Duodenal mucosa (tissue), 2 donors: Measurements from ENCODE around the gene MCHR1.

ENCODE experiments used
- H3K27ac ChIP-seq: one replicate; pipeline ENCODE4 v1.7.0; 2013; ENCODE audit warnings: low read depth, low read length
- H3K27me3 ChIP-seq, 2 donors: one replicate each; pipeline ENCODE4 v1.7.0; 2013; ENCODE audit warnings: low read length in 2 of 2, control low read depth in 1 of 2; ENCODE audit not compliant: insufficient read depth in 2 of 2, control insufficient read depth in 1 of 2
- H3K36me3 ChIP-seq, 2 donors: one replicate each; pipeline ENCODE4 v1.7.0; 2013; ENCODE audit warnings: low read length in 2 of 2, control low read depth in 1 of 2; ENCODE audit not compliant: insufficient read depth in 2 of 2, control insufficient read depth in 1 of 2
- H3K4me1 ChIP-seq, 2 donors: one replicate each; pipeline ENCODE4 v1.7.0; 2013; ENCODE audit warnings: low read length in 2 of 2, control low read depth in 1 of 2; ENCODE audit not compliant: insufficient read depth in 2 of 2, control insufficient read depth in 1 of 2
- H3K4me3 ChIP-seq, 2 donors: one replicate each; pipeline ENCODE4 v1.7.0; 2013; ENCODE audit warnings: low read length in 2 of 2, low read depth in 1 of 2
- H3K9ac ChIP-seq, 2 donors: one replicate each; pipeline ENCODE4 v1.7.0; 2013; ENCODE audit warnings: low read length in 2 of 2, low read depth in 1 of 2
- H3K9me3 ChIP-seq, 2 donors: one replicate each; pipeline ENCODE4 v1.7.0; 2013; ENCODE audit warnings: low read length in 2 of 2, control low read depth in 1 of 2; ENCODE audit not compliant: control insufficient read depth in 1 of 2

The MCHR1 gene

GRCh38 chr22:40687706-40688105 lies 8.4 kb downstream of the MCHR1 start:
- Histone ChIP-seq H3K9ac (no peak overlapping the region), H3K27me3 (no peaks in the 10 kb centered on the region), H3K9me3 (no peaks in the 10 kb centered on the region), H3K4me1 (no peaks in the 10 kb centered on the region), H3K27ac (no peak overlapping the region), H3K36me3 (no peaks in the 10 kb centered on the region), H3K4me3 (no peak overlapping the region)

- Histone ChIP-seq H3K27me3 (no peaks in the 10 kb centered on the region), H3K27ac (no peak overlapping the region), H3K4me1 (no peaks in the 10 kb centered on the region), H3K9me3 (no peaks in the 10 kb centered on the region), H3K4me3 (no peak overlapping the region), H3K9ac (no peak overlapping the region), H3K36me3 (no peaks in the 10 kb centered on the region)
These were observed 11.1 kb downstream of the MCHR1 start for GRCh38 chr22:40690370-40690769.

- Histone ChIP-seq H3K36me3 (no peaks in the 10 kb centered on the region), H3K4me3 (no peak overlapping the region), H3K4me1 (no peaks in the 10 kb centered on the region), H3K27me3 (no peaks in the 10 kb centered on the region), H3K27ac (no peak overlapping the region), H3K9me3 (no peaks in the 10 kb centered on the region), H3K9ac (no peak overlapping the region)
These were observed 12.2 kb downstream of the MCHR1 start for GRCh38 chr22:40691532-40691931.

GRCh38 chr22:40694411-40694810 lies 15.1 kb downstream of the MCHR1 start:
- Histone ChIP-seq H3K4me1 (no peaks in the 10 kb centered on the region), H3K9ac (no peak overlapping the region), H3K27ac (no peak overlapping the region), H3K36me3 (no peaks in the 10 kb centered on the region), H3K27me3 (no peaks in the 10 kb centered on the region), H3K9me3 (no peaks in the 10 kb centered on the region), H3K4me3 (no peak overlapping the region)

- Histone ChIP-seq H3K4me1 (no peaks in the 10 kb centered on the region), H3K9ac (no peak overlapping the region), H3K36me3 (no peaks in the 10 kb centered on the region), H3K27ac (no peak overlapping the region), H3K4me3 (no peak overlapping the region), H3K27me3 (no peaks in the 10 kb centered on the region), H3K9me3 (no peaks in the 10 kb centered on the region)
These were observed 22.0 kb downstream of the MCHR1 start for GRCh38 chr22:40701274-40701673.

GRCh38 chr22:40703174-40703573 lies 23.9 kb downstream of the MCHR1 start:
- Histone ChIP-seq H3K27ac (no peak overlapping the region), H3K4me1 (no peaks in the 10 kb centered on the region), H3K27me3 (no peaks in the 10 kb centered on the region), H3K4me3 (no peak overlapping the region), H3K9me3 (no peaks in the 10 kb centered on the region), H3K9ac (no peak overlapping the region), H3K36me3 (no peaks in the 10 kb centered on the region)

GRCh38 chr22:40703736-40704135 lies 24.5 kb downstream of the MCHR1 start:
- no peaks in the 10 kb centered on the region for H3K9me3 ChIP-seq
- no peak overlapping the region for H3K9ac ChIP-seq
- H3K4me3 ChIP-seq: no peak overlapping the region
- H3K36me3 ChIP-seq: no peaks in the 10 kb centered on the region
- H3K27ac ChIP-seq: no peak overlapping the region
- H3K27me3 ChIP-seq: no peaks in the 10 kb centered on the region
- no peaks in the 10 kb centered on the region for H3K4me1 ChIP-seq

GRCh38 chr22:40705918-40706682 lies 26.8 kb downstream of the MCHR1 start:
- Histone ChIP-seq H3K4me1 (no peaks in the 10 kb centered on the region), H3K27me3 (no peaks in the 10 kb centered on the region), H3K36me3 (no peaks in the 10 kb centered on the region), H3K27ac (no peak overlapping the region), H3K9me3 (no peaks in the 10 kb centered on the region), H3K4me3 (no peak overlapping the region), H3K9ac (no peak overlapping the region)

- Histone ChIP-seq H3K9me3 (no peaks in the 10 kb centered on the region), H3K27ac (no peak overlapping the region), H3K27me3 (no peaks in the 10 kb centered on the region), H3K4me3 (no peak overlapping the region), H3K36me3 (no peaks in the 10 kb centered on the region), H3K9ac (no peak overlapping the region), H3K4me1 (peaks cover 5 to 7% of the 10 kb centered on the region in 2 donors)
These were observed 27.9 kb downstream of the MCHR1 start for GRCh38 chr22:40707154-40707553.

GRCh38 chr22:40708177-40708576 lies 28.9 kb downstream of the MCHR1 start:
- no peaks in the 10 kb centered on the region for H3K36me3 ChIP-seq
- no peak overlapping the region for H3K4me3 ChIP-seq
- no peaks in the 10 kb centered on the region for H3K27me3 ChIP-seq
- no peak overlapping the region for H3K27ac ChIP-seq
- H3K4me1 ChIP-seq: peaks cover 5 to 7% of the 10 kb centered on the region in 2 donors
- no peak overlapping the region for H3K9ac ChIP-seq
- H3K9me3 ChIP-seq: no peaks in the 10 kb centered on the region
